K562 (cell line): ENCODE data around the gene LCN12. TPM values are rescaled to one million over a fixed set of nuclear protein-coding genes. Genes with fewer than 3 reads are reported as not detected.

ENCODE experiments used
- ATAC-seq: fragments of 200-7000 bp; cut with Tn5 transposase; 3 replicates; pipeline ENCODE4 v1.9.1; 2020; ENCODE audit warnings: moderate library complexity
- BruUV-seq: library from RNA; stranded (reverse); fragments of 400-500 nt; replicated peaks from 2 replicates; lab custom pipeline; 2021; lab: Mats Ljungman, UMichigan
- CTCF ChIA-PET: fragments of 300-600 bp; formaldehyde crosslinking; extraction: SDS; loops from one replicate; lab custom pipeline; 2021; ENCODE audit warnings: low intra/inter-chr PET ratio; lab: Yijun Ruan, JAX
- POLR2A ChIA-PET: fragments of 300-600, 350-650 bp; sonication (Branson Sonifier 250); formaldehyde crosslinking; extraction: SDS; loops from one replicate; lab custom pipeline; 2021; ENCODE audit warnings: antibody characterized with exemption, inconsistent platforms; lab: Yijun Ruan, JAX
- DNase-seq, 4 experiments: peaks; one replicate each; pipeline versions ENCODE4 v3.0.0 to v3.0.0-alpha.2; 2011 to 2018; ENCODE audit warnings: low spot score in 3 of 4, mixed read lengths in 3 of 4; ENCODE audit errors: extremely low read depth in 1 of 4
- FAIRE-seq: peaks from 2 replicates; lab custom pipeline; 2011; peaks lifted over from hg19 to GRCh38; lab: Jason Lieb, UNC
- H2AFZ ChIP-seq: 2 replicates; pipeline ENCODE4 v1.6.0; 2011; ENCODE audit warnings: low read depth, low read length, control low read depth, inconsistent platforms
- H3K27ac ChIP-seq: fragments of 200-600 bp; 3 replicates; pipeline ENCODE4 v1.8.0; 2011; ENCODE audit warnings: low read depth, mild to moderate bottlenecking, control low read depth, inconsistent platforms, low read length, moderate library complexity, mixed read lengths; ENCODE audit errors: extremely low read depth
- H3K27me3 ChIP-seq, 2 experiments: fragments of 300-600 bp in 1 of 2; 2 replicates in 1 of 2; 3 replicates in 1 of 2; pipeline versions ENCODE4 v1.6.0 to v1.8.0; 2011; ENCODE audit warnings: inconsistent platforms in 2 of 2, low read length in 2 of 2, mild to moderate bottlenecking in 1 of 2, mixed read lengths in 1 of 2, moderate library complexity in 1 of 2; ENCODE audit not compliant: control insufficient read depth in 2 of 2, insufficient read depth in 2 of 2
- H3K36me3 ChIP-seq: fragments of 300-600 bp; 3 replicates; pipeline ENCODE4 v1.8.0; 2011; ENCODE audit warnings: mild to moderate bottlenecking, low read length, inconsistent platforms; ENCODE audit not compliant: control insufficient read depth, insufficient read depth
- H3K4me1 ChIP-seq, 2 experiments: fragments of 200-600 bp in 1 of 2; replicated peaks in 1 of 2; 2 replicates in 1 of 2; 3 replicates in 1 of 2; pipeline versions ENCODE4 v1.5.1 to v1.8.0; 2011; ENCODE audit warnings: inconsistent platforms in 2 of 2, low read length in 2 of 2, mild to moderate bottlenecking in 1 of 2, mixed read lengths in 1 of 2, moderate library complexity in 1 of 2; ENCODE audit not compliant: control insufficient read depth in 2 of 2, insufficient read depth in 2 of 2
- H3K4me2 ChIP-seq: 2 replicates; pipeline ENCODE4 v1.6.1; 2011; ENCODE audit warnings: low read length, control low read depth, inconsistent platforms, mixed read lengths; ENCODE audit not compliant: insufficient read depth
- H3K4me3 ChIP-seq: fragments of 200-600 bp; sonication (generic), shearing (Covaris generic); 2 replicates; pipeline ENCODE4 v1.5.1; 2016; ENCODE audit warnings: control low read depth, inconsistent platforms
- H3K79me2 ChIP-seq: fragments of 200-600 bp; 3 replicates; pipeline ENCODE4 v1.8.0; 2011; ENCODE audit warnings: low read length, inconsistent platforms; ENCODE audit not compliant: control insufficient read depth, insufficient read depth
- H3K9ac ChIP-seq, 2 experiments: 2 replicates each; pipeline versions ENCODE4 v1.6.0 to v1.6.1; 2011; ENCODE audit warnings: low read depth in 2 of 2, low read length in 2 of 2, control low read depth in 1 of 2, inconsistent platforms in 1 of 2, mild to moderate bottlenecking in 1 of 2, mixed read lengths in 1 of 2; ENCODE audit not compliant: insufficient read depth in 1 of 2
- H3K9me1 ChIP-seq: one replicate; pipeline ENCODE4 v1.6.0; 2011; ENCODE audit warnings: inconsistent platforms, mild to moderate bottlenecking, low read length, moderate library complexity; ENCODE audit not compliant: control insufficient read depth, insufficient read depth
- H3K9me3 ChIP-seq: replicated peaks from 2 replicates; pipeline ENCODE4 v1.5.1; 2011; ENCODE audit warnings: low read depth, low read length, inconsistent platforms; ENCODE audit not compliant: control insufficient read depth, insufficient read depth
- H4K20me1 ChIP-seq: replicated peaks from 2 replicates; pipeline ENCODE4 v1.6.1; 2011; ENCODE audit warnings: low read length, inconsistent platforms, mixed read lengths; ENCODE audit not compliant: control insufficient read depth, insufficient read depth
- DIDO1 ChIP-seq: fragments of 450-650 bp; IDR thresholded peaks from 2 replicates; pipeline ENCODE4 v1.6.1; 2016; ENCODE audit warnings: low read depth, missing biosample characterization, missing genetic modification characterization
- FOXA3 ChIP-seq, 2 experiments: fragments of 450-650 bp in 1 of 2; sonication (generic) in 1 of 2; formaldehyde crosslinking; IDR thresholded peaks in 1 of 2; conservative IDR thresholded peaks in 1 of 2; 2 replicates each; pipeline versions ENCODE4 v1.4.0 to v1.8.0; 2020 to 2022; ENCODE audit warnings: mild to moderate bottlenecking in 2 of 2, missing genetic modification reagents in 1 of 2
- ILF3 ChIP-seq: fragments of 450-650 bp; IDR thresholded peaks from 2 replicates; pipeline ENCODE4 v1.6.1; 2018; ENCODE audit warnings: antibody characterized with exemption, mild to moderate bottlenecking, moderate library complexity, borderline replicate concordance
- MYC ChIP-seq, 2 experiments: fragments of 250-450 bp in 1 of 2; sonication (Bioruptor Pico) in 1 of 2; IDR thresholded peaks; 2 replicates each; pipeline versions ENCODE4 v1.5.1 to v1.6.1; 2012 to 2021; ENCODE audit warnings: low read depth in 2 of 2, borderline replicate concordance in 1 of 2, improper control_type of control experiment in 1 of 2, low read length in 1 of 2, mild to moderate bottlenecking in 1 of 2, moderate library complexity in 1 of 2
- PCBP1 ChIP-seq: fragments of 200-400 bp; formaldehyde crosslinking; IDR thresholded peaks from 2 replicates; pipeline ENCODE4 v1.6.1; 2018; ENCODE audit warnings: mild to moderate bottlenecking, low read depth, low read length; ENCODE audit not compliant: poor library complexity, severe bottlenecking
- ZKSCAN8 ChIP-seq: fragments of 200-800 bp; sonication (Bioruptor generic); IDR thresholded peaks from 2 replicates; pipeline ENCODE4 v1.6.1; 2016; ENCODE audit warnings: missing genetic modification characterization, missing compliant biosample characterization
- ZNF263 ChIP-seq: sonication (generic); formaldehyde crosslinking; IDR thresholded peaks from 2 replicates; pipeline ENCODE4 v1.8.0; 2022; ENCODE audit warnings: mild to moderate bottlenecking, missing genetic modification reagents, borderline replicate concordance
- WGBS: fragments of 100-300 bp; shearing (Covaris generic); methylation state at CpG from one replicate; pipeline ENCODE4 v1.1.6; 2016; ENCODE audit warnings: low coverage, mixed read lengths; ENCODE audit not compliant: insufficient coverage; ENCODE audit errors: missing lambda C conversion rate; 5-methylcytosine and 5-hydroxymethylcytosine counted together
- in situ Hi-C: fragments of 300-500 bp; cut with MboI; formaldehyde crosslinking; loops from 4 replicates; pipeline ENCODE4 v1.15.0; 2018; ENCODE audit warnings: inconsistent platforms, mixed read lengths
- intact Hi-C: fragments of 100-400 bp; cut with micrococcal nuclease; formaldehyde crosslinking; loops from 2 replicates; pipeline ENCODE4 v1.14.2; 2022
- polyA plus RNA-seq, 8 experiments: library from polyadenylated mRNA; depleted of rRNA in 4 of 8; stranded (reverse) in 5 of 8; unstranded in 3 of 8; fragments of >200 nt; fragmentation: Nextera tagmentation in 2 of 8; fragmentation: Illumina TruSeq in 1 of 8; extraction: Ambion mirVana in 2 of 8; extraction: Trizol in 1 of 8; gene quantifications; 2 replicates each; pipeline versions ENCODE4 v1.2.1 to v1.2.3, GENCODE V29; 2011 to 2014; ENCODE audit warnings: inconsistent platforms in 1 of 8, missing spikeins in 1 of 8
- total RNA-seq, 7 experiments: library from RNA; depleted of rRNA in 6 of 7; stranded (reverse); fragments of >200 nt in 6 of 7; fragmentation: Illumina TruSeq in 2 of 7; extraction: Trizol in 2 of 7; gene quantifications; 2 replicates each; pipeline versions ENCODE4 v1.2.1 to v1.2.3, GENCODE V29; 2011 to 2021; ENCODE audit warnings: low replicate concordance in 1 of 7
- TF ChIP-seq, protein P1 (sequence below): sonication (generic); formaldehyde crosslinking; IDR thresholded peaks from 2 replicates; pipeline ENCODE4 v1.8.1; 2023; ENCODE audit warnings: mild to moderate bottlenecking, missing genetic modification reagents
- TF ChIP-seq, protein P2 (sequence below): fragments of 250-450 bp; sonication (Bioruptor Pico); IDR thresholded peaks from 2 replicates; pipeline ENCODE4 v1.8.0; 2021; ENCODE audit warnings: mild to moderate bottlenecking, moderate library complexity
- TF ChIP-seq, protein P3 (sequence below): sonication (generic); formaldehyde crosslinking; IDR thresholded peaks from 2 replicates; pipeline ENCODE4 v1.8.1; 2023; ENCODE audit warnings: mild to moderate bottlenecking, missing genetic modification reagents

The LCN12 gene
- total and polyA plus RNA-seq, 9 of the 15 experiments (the other 6 are each of a cell fraction or from before 2014, with no cell fraction given) = 0.05 TPM; not detected in 8

DNA sequence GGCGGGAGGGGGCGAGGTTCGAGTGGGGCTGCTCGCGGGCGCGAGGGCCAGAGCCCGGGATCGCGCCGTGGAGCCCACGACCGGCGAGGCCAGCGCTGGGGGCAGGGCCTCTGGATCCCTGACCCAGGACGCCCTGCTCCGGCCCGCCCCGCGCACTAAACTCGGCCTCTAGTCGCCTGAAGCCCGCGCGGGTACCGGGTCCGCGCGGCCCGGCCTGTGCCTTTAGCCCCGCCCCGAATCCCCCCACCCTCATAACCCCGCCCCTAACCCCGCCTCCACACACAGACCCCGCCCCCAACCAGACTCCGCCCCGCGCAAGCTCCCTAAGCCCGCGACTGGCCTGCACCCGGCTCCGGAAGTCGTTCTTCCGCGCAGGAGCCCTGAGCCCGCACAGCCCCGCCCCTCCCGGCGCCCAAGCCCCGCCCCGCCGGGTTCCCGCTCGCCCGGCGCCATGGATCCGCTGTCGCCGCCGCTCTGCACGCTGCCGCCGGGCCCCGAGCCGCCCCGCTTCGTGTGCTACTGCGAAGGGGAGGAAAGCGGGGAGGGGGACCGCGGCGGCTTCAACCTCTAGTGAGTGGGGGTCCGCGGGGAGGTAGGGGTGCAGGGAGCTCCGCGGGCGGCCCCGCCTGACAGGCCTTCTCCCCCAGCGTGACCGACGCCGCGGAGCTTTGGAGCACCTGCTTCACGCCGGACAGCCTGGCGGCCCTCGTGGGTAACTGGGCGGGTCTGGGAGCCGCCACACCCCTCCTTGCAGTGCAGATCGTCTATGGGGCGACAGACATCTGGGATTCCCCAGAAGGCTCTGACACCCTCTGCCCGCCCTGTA, 40.1 kb downstream of the LCN12 start, which contains the start of gene PAXX (continued):
- TF ChIP-seq, protein P1, sequence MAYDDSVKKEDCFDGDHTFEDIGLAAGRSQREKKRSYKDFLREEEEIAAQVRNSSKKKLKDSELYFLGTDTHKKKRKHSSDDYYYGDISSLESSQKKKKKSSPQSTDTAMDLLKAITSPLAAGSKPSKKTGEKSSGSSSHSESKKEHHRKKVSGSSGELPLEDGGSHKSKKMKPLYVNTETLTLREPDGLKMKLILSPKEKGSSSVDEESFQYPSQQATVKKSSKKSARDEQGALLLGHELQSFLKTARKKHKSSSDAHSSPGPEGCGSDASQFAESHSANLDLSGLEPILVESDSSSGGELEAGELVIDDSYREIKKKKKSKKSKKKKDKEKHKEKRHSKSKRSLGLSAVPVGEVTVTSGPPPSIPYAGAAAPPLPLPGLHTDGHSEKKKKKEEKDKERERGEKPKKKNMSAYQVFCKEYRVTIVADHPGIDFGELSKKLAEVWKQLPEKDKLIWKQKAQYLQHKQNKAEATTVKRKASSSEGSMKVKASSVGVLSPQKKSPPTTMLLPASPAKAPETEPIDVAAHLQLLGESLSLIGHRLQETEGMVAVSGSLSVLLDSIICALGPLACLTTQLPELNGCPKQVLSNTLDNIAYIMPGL (CRISPR knock-in tag) = 0 out of 2 replicates have a peak, but pooled peaks have one; percentile 40
- TF ChIP-seq FOXA3 (CRISPR knock-in tag; conservative IDR thresholded peaks at IDR 0.05 in 1 of 2, IDR thresholded peaks at IDR 0.05 in 1 of 2) = peak in 1 of 2 experiments; percentile 63; a peak in 1 of 4 replicates
- TF ChIP-seq MYC (IDR thresholded peaks at IDR 0.05; ENCODE audit: low read depth, low read length) = peak; percentile 93
- TF ChIP-seq MYC (CRISPR knock-in tag; IDR thresholded peaks at IDR 0.05; ENCODE audit: borderline replicate concordance, low read depth) = peak; percentile 77; the same call in 1 of the 2 replicates
- TF ChIP-seq, all 486 proteins: peak for 102

DNA sequence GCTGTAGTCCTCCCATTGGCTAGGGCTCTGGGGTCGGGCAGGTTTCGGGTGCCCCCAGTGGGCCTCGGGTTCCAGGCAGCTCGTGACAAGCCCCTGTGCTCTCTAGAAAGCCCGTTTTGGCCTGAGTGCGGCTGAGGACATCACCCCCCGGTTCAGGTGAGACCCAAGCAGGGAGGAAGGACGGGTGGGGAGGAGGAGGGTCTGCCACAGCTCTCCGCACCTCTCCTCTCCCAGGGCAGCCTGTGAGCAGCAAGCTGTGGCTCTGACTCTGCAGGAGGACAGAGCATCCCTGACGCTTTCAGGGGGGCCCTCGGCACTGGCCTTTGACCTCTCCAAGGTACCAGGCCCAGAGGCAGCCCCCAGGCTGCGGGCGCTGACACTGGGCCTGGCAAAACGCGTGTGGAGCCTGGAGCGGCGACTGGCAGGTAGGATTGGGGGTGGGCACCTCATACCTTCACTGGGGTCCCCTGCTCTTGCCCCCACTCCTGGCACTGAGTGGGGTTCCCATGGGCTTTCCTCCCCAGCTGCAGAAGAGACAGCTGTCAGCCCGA, 40.8 kb downstream of the LCN12 start:
- CTCF ChIA-PET = no interaction called here
- peak overlapping the region; percentile 79 to 97 for H3K9ac ChIP-seq
- no peak for TF ChIP-seq DIDO1 (tag)
- TF ChIP-seq ZKSCAN8 (CRISPR knock-in tag) = no peak
- TF ChIP-seq, protein P2, sequence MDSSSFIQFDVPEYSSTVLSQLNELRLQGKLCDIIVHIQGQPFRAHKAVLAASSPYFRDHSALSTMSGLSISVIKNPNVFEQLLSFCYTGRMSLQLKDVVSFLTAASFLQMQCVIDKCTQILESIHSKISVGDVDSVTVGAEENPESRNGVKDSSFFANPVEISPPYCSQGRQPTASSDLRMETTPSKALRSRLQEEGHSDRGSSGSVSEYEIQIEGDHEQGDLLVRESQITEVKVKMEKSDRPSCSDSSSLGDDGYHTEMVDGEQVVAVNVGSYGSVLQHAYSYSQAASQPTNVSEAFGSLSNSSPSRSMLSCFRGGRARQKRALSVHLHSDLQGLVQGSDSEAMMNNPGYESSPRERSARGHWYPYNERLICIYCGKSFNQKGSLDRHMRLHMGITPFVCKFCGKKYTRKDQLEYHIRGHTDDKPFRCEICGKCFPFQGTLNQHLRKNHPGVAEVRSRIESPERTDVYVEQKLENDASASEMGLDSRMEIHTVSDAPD (CRISPR knock-in tag) = no peak
- TF ChIP-seq ILF3 = no peak
- TF ChIP-seq, protein P3, sequence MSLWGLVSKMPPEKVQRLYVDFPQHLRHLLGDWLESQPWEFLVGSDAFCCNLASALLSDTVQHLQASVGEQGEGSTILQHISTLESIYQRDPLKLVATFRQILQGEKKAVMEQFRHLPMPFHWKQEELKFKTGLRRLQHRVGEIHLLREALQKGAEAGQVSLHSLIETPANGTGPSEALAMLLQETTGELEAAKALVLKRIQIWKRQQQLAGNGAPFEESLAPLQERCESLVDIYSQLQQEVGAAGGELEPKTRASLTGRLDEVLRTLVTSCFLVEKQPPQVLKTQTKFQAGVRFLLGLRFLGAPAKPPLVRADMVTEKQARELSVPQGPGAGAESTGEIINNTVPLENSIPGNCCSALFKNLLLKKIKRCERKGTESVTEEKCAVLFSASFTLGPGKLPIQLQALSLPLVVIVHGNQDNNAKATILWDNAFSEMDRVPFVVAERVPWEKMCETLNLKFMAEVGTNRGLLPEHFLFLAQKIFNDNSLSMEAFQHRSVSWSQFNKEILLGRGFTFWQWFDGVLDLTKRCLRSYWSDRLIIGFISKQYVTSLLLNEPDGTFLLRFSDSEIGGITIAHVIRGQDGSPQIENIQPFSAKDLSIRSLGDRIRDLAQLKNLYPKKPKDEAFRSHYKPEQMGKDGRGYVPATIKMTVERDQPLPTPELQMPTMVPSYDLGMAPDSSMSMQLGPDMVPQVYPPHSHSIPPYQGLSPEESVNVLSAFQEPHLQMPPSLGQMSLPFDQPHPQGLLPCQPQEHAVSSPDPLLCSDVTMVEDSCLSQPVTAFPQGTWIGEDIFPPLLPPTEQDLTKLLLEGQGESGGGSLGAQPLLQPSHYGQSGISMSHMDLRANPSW (CRISPR knock-in tag) = 0 out of 2 replicates have a peak, but pooled peaks have one; percentile 5
- TF ChIP-seq PCBP1 = peak; percentile 12
- peak; percentile 91 for TF ChIP-seq ZNF263 (CRISPR knock-in tag)

More for the DNA sequence above, 40.8 kb downstream of the LCN12 start:
- Histone ChIP-seq H3K27ac (peak overlapping the region; percentile 89), H3K4me2 (peak overlapping the region; percentile 83), H3K4me3 (peak overlapping the region; percentile 87), H3K4me1 (peaks cover 30 to 69% of the 10 kb centered on the region in 2 experiments), H3K9me1 (no peaks in the 10 kb centered on the region), H4K20me1 (no peaks in the 10 kb centered on the region), H3K79me2 (peaks cover 18% of the 10 kb centered on the region), H3K9me3 (peaks cover 6% of the 10 kb centered on the region), H2AFZ (peak overlapping the region; percentile 89; the same call in 1 of the 2 replicates), H3K27me3 (no peaks in the 10 kb centered on the region), H3K36me3 (peaks cover 22% of the 10 kb centered on the region; the same call in 1 of the 3 replicates)
- DNase-seq (no peak), ATAC-seq (no peak), FAIRE-seq (no peak)
- POLR2A ChIA-PET = interaction anchor here (0.6 to 1.3 kb wide), 10 partner anchors 8 to 163 kb away, joined by 3 to 6 read pairs (median 4); no protein-coding TSS in a partner anchor
- intact Hi-C loops = loop anchor here (5.0 kb wide), 1 partner anchor 46 kb away; the partner anchor contains the start of gene C8G
- no TSS peak for BruUV-seq
- in situ Hi-C loops = no loop called here
- 6% methylated on average over 17 of the region's 18 CpGs for WGBS
